ENCODE results near the gene TMEM86A.
A peak's percentile ranks its signal among the peaks of the same experiment; 100 is the strongest.

Gene TMEM86A

DNA sequence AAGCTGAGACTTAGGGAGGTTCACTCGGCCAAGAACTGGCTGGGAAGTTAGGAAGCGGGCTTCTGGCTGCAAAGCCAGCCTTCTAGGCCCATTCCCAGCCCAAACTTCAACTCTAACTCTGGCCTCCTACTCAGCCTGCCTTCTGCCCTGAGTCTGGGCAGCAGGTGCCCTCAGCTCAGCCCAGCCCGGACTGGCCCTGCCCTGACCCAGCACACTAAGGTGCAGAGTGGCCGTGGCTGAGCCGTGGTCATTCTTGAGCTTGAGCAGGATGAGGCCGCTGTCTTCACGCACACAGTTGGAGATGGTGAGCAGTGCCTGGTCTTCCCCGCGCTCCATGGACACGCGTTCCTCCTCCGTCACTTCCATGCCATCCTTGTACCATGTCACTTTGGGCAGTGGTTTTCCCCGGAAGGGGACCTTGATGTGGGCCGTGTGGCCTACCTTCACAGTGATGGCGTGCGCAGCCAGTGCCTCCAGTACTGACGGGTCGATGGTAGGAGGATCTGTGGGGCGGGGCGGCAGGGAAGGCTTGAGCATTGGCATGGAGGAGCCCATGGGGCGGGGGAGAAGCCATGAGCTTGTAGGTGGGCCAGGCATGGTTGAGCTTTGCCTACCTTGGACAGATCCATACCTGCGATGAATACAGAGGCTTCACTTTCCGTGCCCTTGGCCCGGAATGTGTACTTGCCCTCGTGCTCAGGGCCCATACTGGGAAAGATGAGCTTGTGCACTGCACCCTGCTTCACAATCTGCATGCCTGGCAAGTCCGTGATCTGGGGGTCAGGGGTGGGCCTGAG, 15.3 kb downstream of the TMEM86A start:
- Histone ChIP-seq H3K36me3 (ENCODE audit: insufficient read depth) (no peaks in the 10 kb centered on the region), H3K9ac (no peak overlapping the region), H3K4me3 (IDR thresholded peaks at IDR 0.05; ENCODE audit: insufficient read depth, low read depth, low read length) (no peak overlapping the region), H3K27ac (no peak overlapping the region), H3K79me2 (ENCODE audit: insufficient read depth, low read depth) (no peaks in the 10 kb centered on the region), H2AFZ (ENCODE audit: low read depth) (no peak overlapping the region), H3K27me3 (ENCODE audit: insufficient read depth, low read depth) (no peaks in the 10 kb centered on the region; the same call in 1 of the 2 replicates), H4K20me1 (ENCODE audit: insufficient read depth) (no peaks in the 10 kb centered on the region), H3K4me1 (ENCODE audit: low read depth, poor library complexity, severe bottlenecking) (no peaks in the 10 kb centered on the region), H3K4me2 (no peak overlapping the region)
- TF ChIP-seq, protein P1, sequence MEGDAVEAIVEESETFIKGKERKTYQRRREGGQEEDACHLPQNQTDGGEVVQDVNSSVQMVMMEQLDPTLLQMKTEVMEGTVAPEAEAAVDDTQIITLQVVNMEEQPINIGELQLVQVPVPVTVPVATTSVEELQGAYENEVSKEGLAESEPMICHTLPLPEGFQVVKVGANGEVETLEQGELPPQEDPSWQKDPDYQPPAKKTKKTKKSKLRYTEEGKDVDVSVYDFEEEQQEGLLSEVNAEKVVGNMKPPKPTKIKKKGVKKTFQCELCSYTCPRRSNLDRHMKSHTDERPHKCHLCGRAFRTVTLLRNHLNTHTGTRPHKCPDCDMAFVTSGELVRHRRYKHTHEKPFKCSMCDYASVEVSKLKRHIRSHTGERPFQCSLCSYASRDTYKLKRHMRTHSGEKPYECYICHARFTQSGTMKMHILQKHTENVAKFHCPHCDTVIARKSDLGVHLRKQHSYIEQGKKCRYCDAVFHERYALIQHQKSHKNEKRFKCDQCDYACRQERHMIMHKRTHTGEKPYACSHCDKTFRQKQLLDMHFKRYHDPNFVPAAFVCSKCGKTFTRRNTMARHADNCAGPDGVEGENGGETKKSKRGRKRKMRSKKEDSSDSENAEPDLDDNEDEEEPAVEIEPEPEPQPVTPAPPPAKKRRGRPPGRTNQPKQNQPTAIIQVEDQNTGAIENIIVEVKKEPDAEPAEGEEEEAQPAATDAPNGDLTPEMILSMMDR (conservative IDR thresholded peaks at IDR 0.05; ENCODE audit: low read depth, low read length): no peak

- no peak overlapping the region for H2AFZ ChIP-seq (ENCODE audit: low read depth)
- no peak overlapping the region for H3K9ac ChIP-seq
- H4K20me1 ChIP-seq (ENCODE audit: insufficient read depth): no peaks in the 10 kb centered on the region
- TF ChIP-seq, protein P1 (conservative IDR thresholded peaks at IDR 0.05; ENCODE audit: low read depth, low read length): no peak
- no peaks in the 10 kb centered on the region for H3K36me3 ChIP-seq (ENCODE audit: insufficient read depth)
- H3K27me3 ChIP-seq (ENCODE audit: insufficient read depth, low read depth): no peaks in the 10 kb centered on the region; the same call in 1 of the 2 replicates
- H3K4me3 ChIP-seq (IDR thresholded peaks at IDR 0.05; ENCODE audit: insufficient read depth, low read depth, low read length): no peak overlapping the region
- no peaks in the 10 kb centered on the region for H3K4me1 ChIP-seq (ENCODE audit: low read depth, poor library complexity, severe bottlenecking)
- no peak overlapping the region for H3K4me2 ChIP-seq
- H3K79me2 ChIP-seq (ENCODE audit: insufficient read depth, low read depth): no peaks in the 10 kb centered on the region
- H3K27ac ChIP-seq: no peak overlapping the region
These were observed 15.8 kb downstream of the TMEM86A start for GRCh38 chr11:18714443-18714780.

DNA sequence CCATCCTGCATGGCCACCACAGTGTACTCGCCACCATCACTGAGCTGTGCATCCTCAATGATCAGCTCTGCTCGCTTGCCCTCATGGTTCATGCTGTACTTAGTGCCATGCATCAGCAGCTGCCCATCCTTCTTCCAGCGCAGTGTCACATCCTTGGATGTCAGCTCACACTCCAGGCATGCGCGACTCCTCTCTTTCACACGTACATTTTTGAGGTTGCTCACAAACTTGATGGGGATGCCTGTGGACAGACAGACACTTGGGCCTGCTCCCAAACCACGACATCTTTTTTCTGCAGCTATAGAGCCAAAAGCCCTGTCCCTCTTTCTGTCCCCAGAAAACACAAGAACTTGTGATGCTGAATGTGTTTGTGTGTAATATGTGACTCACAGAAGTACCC, 16.9 kb downstream of the TMEM86A start:
- Histone ChIP-seq H4K20me1 (ENCODE audit: insufficient read depth) (no peaks in the 10 kb centered on the region), H3K27me3 (ENCODE audit: insufficient read depth, low read depth) (no peaks in the 10 kb centered on the region), H3K79me2 (ENCODE audit: insufficient read depth, low read depth) (no peaks in the 10 kb centered on the region), H3K4me2 (no peak overlapping the region), H3K4me1 (ENCODE audit: low read depth, poor library complexity, severe bottlenecking) (no peaks in the 10 kb centered on the region), H2AFZ (ENCODE audit: low read depth) (no peak overlapping the region), H3K9ac (no peak overlapping the region), H3K36me3 (ENCODE audit: insufficient read depth) (no peaks in the 10 kb centered on the region), H3K4me3 (IDR thresholded peaks at IDR 0.05; ENCODE audit: insufficient read depth, low read depth, low read length) (no peak overlapping the region), H3K27ac (no peak overlapping the region)
- TF ChIP-seq, protein P1 (conservative IDR thresholded peaks at IDR 0.05; ENCODE audit: low read depth, low read length): no peak

DNA sequence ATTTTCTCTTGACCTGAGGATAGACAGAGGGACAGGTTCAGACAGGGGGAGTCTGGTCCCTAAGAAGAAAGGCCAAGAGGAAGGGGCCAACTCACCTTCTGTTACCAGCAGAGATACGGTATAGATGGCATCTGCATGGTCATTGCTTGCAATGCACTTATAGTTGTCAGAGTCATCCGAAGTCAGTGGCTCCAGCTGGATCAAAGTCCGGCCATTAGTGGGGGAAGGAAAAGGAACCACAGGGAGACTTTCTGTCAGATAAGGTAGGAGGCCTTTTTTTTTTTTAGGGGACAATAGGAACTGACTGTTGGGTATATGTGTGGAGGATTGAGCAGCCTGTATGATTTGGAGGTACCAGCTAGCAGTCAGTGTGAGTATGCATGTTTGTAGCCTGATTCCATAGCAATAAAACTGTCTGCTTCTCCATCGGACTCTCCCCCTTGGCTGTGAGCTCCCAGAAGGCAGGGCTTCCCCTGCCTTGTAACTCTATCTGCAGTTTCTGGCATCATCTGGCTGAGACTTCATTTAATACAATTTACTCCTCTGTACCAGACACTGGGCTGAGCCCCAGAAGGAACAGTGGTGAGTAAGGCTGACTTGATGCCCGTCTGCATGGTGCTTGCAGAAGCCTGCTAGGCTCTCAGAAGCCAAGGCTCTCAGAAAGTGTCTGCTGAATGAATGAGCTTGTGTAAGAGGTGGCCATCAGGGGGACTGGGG, 21.7 kb downstream of the TMEM86A start:
- TF ChIP-seq, protein P1 (conservative IDR thresholded peaks at IDR 0.05; ENCODE audit: low read depth, low read length): no peak
- H3K27me3 ChIP-seq (ENCODE audit: insufficient read depth, low read depth): no peaks in the 10 kb centered on the region
- H4K20me1 ChIP-seq (ENCODE audit: insufficient read depth): no peaks in the 10 kb centered on the region
- peak overlapping the region; percentile 77; the same call in 1 of the 2 replicates for H3K4me2 ChIP-seq
- H3K36me3 ChIP-seq (ENCODE audit: insufficient read depth): no peaks in the 10 kb centered on the region
- H3K79me2 ChIP-seq (ENCODE audit: insufficient read depth, low read depth): no peaks in the 10 kb centered on the region
- H3K27ac ChIP-seq: no peak overlapping the region
- no peak overlapping the region for H3K4me3 ChIP-seq (IDR thresholded peaks at IDR 0.05; ENCODE audit: insufficient read depth, low read depth, low read length)
- H3K9ac ChIP-seq: no peak overlapping the region
- H3K4me1 ChIP-seq (ENCODE audit: low read depth, poor library complexity, severe bottlenecking): peaks cover 7% of the 10 kb centered on the region
- peak overlapping the region; percentile 95 for H2AFZ ChIP-seq (ENCODE audit: low read depth)
